Subcutaneous adipose tissue (tissue), 4 donors: ENCODE measurements around the gene CSMD2. TPM values are rescaled to one million over a fixed set of nuclear protein-coding genes. Genes with fewer than 3 reads are reported as not detected.

ENCODE experiments used
- total RNA-seq, 4 donors: library from RNA; depleted of rRNA; stranded (reverse); fragments of >200 nt; gene quantifications; one replicate each; pipeline ENCODE4 v1.1.0, GENCODE V29; 2016
- TF ChIP-seq, protein P1 (sequence below): fragments of 450-650 bp; IDR thresholded peaks from one replicate; pipeline ENCODE4 v1.5.1; 2016; ENCODE audit warnings: low read depth, mild to moderate bottlenecking, control low read depth, antibody characterized with exemption, moderate library complexity

CSMD2 gene
- total RNA-seq, 4 donors from 2014 or later = 0.38 to 4.4 (median 1.00) TPM

DNA sequence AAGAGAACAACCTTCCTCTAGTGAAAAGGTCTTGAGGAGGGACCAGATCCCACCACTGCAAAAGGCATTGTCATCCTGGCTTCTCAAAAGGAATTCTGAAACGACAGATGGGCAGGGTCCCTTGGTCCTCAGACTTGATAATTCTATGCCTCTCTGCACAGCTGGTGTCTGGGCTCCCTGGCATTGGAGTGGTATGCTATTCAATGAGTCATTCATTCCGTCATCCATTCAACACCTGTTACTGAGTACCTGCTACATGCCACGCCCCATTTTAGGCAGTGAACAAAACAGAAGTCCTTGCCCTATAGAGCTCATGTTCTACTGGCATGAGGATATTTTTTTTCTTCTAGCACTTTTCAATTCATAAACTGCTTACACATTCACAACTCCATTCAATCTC, 347.0 kb downstream of the CSMD2 start:
- TF ChIP-seq, protein P1, sequence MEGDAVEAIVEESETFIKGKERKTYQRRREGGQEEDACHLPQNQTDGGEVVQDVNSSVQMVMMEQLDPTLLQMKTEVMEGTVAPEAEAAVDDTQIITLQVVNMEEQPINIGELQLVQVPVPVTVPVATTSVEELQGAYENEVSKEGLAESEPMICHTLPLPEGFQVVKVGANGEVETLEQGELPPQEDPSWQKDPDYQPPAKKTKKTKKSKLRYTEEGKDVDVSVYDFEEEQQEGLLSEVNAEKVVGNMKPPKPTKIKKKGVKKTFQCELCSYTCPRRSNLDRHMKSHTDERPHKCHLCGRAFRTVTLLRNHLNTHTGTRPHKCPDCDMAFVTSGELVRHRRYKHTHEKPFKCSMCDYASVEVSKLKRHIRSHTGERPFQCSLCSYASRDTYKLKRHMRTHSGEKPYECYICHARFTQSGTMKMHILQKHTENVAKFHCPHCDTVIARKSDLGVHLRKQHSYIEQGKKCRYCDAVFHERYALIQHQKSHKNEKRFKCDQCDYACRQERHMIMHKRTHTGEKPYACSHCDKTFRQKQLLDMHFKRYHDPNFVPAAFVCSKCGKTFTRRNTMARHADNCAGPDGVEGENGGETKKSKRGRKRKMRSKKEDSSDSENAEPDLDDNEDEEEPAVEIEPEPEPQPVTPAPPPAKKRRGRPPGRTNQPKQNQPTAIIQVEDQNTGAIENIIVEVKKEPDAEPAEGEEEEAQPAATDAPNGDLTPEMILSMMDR = no peak

DNA sequence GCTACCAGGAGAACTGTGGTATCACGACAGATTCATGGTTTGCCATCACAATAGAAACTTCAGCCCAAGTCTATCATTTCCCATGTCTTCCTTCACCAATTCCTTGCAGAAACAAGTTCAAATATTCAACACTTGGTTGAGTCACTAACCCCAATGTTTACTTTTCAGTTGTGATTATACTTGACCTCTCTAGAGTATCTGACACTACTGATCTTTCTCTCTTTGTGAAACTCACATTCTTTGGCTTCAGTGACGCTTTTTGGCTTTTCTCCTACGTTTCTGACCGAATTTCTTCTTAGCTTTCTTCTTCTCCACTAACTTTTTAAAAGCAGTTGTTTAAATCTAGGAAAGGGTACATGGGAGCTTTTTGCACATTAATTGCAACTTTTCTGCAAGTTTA, 350.0 kb downstream of the CSMD2 start:
- TF ChIP-seq, protein P1 = no peak

DNA sequence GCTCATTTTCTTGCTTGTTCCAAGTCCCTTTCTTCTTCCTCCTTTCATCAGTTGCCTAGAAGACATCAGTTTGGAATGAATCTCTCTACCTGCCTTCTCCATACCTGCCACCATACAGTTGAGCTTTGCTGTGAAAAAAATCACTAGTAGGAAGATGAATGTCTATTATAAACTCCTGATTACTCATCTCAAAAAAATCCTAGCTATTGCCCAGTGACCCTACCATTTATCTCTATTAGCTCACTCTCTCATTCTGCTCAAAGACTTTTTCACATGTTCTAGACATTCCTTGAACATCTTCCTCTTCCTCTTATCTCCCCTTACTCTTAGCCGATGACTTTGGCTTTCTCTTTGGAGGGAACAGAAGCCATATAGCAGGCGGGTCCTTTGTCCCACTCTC, 350.9 kb downstream of the CSMD2 start:
- TF ChIP-seq, protein P1 = no peak

DNA sequence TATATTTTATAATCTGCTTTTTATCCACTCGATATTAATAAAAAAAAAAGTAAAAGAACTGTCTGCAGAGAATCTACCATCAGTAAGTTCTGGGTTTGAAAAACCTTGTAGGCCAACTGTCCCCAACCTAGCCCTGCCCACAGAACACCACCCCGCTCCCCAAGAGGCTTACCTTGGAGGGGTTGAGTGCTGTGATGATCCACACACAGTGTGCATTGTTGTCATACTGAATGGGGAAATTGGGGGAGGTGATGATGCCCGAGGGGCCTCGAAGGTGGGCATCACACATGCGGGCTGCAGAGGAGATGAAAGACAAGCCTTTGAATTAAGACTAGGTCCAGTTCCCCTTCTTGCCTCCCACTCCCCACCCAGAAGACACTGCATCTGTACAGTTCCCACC, 354.5 kb downstream of the CSMD2 start:
- TF ChIP-seq, protein P1 = no peak

DNA sequence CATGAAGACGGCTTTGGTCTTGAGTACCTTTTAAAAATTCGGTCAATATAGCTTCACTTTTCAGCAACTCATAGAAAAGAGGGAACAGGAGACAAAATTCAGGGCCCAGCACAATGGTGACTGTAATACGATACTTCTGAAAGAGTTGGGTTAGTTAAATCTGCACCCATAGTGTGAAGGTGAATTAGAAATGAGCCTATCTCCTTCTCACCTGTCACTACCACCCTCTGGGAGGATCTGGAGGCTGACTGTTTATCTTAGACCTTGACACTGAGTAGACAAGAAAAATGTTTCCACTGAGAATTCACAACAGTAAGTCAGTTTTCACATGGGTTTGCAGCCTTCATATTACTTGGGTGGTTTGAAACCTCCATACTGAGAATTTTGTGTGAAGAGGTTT, 359.0 kb downstream of the CSMD2 start:
- TF ChIP-seq, protein P1 = no peak

DNA sequence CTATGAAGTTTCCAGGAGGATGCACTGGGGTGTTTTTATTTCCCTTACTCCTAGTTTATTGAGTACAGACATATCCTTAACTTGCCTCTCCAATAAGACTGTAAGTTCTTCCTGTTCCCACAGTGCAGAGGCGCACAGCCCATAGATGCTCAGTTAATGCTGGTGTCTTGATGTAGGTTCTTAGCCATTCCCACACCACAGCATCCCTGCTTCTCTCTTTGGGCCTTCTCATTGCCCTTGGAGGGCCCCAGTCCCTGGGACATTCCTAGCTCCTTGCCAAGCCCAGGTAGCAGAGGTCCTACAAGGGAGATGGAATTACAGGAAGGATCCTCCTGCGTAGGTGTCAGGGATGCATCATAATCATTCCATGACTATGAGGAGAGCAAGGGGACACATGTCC, 362.8 kb downstream of the CSMD2 start:
- TF ChIP-seq, protein P1 = no peak

DNA sequence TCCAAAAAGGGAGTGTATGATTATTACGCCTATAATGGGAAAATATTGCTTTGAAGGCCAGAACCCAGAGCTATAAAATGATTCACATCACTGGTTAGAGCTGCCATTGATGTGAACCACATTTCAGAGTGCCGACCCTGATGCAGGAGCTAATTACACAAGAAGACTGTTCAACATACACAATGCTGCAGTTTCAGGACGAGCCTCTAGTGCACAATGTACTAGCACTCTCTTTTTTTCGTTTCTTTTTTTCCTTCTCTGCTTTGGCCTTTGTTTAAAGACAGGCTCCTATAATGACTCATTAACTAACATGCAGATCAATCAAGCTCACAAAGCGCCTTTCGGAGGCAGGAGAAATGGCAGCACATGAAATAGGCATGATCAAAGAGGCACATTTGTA, 367.2 kb downstream of the CSMD2 start:
- TF ChIP-seq, protein P1 = no peak
